Non-pigmented ciliary epithelial cell (primary cell): ENCODE data around the gene JUP.

Experiments
- DNase-seq: peaks from one replicate; pipeline ENCODE4 v3.0.0-alpha.2; 2010; ENCODE audit warnings: low read depth

JUP gene

DNA sequence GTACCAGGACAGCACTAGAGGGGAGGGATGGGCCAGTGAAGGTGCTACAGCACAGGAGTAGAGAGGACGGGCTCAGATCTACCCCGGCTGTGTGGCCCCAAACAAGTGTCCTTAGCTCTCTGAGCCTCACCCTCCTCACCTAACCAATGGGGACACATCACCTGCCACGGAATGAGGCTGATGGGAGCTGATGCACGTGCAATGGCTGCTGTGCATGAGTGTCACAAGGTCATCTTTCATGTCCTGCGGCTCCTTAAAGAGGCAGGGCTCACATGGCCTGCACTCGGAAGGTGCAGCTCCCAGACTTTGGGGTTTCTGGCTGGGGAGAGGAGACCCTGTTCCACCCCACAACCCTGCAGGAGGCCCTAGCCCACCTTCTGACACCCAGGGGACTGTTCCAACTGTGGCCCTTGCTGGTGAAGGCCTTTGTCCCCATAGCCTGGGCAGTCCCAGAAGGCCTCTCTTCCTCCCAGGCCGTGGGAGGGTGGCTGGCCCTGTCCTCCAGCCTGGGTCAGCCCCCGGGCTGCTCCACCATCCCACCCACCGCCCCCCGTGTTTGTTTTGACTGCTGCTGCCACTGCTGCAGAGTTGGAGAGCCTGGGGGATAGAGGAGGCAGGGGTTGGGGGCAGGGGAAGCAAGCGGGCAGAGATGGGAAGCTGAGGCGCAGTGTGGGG, 62.6 kb downstream of the JUP start:
- DNase-seq: no peak

DNA sequence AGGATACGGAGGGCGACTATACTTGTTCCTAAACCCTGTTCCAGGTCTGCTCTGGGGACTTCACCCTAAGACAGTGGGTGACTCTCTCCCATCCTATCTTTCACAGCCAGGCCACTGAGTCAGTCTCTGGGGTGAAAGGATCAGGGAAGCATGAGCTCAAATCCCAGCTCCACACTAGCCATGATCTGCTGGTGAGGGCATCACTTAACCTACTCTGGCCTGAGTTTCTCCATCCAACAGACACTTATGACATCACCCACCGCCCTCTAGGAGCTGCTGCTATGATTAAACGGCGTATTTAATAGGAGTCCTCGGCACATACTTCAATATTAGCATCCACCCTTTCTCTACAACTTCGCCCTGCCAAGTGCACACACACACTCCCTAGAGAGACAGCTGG, 64.3 kb downstream of the JUP start:
- no peak for DNase-seq

DNA sequence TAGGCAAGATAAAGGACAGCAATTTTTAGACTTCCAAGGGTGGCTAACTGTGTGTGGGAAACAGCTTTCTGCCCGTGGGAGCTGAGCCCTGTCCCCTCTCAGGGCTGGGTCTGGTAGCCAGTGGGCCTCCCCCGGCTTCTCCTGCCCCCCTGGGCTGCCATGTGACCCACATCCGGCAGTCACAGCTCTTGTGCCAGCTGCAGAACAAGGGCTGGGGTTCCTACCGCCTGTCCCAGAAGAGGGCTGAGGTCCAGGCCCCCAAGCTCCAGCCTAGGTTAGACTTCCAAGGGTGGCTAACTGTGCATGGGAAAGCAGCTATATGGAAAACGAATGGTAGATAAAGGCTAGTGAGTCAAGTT, 68.2 kb downstream of the JUP start:
- DNase-seq: no peak

DNA sequence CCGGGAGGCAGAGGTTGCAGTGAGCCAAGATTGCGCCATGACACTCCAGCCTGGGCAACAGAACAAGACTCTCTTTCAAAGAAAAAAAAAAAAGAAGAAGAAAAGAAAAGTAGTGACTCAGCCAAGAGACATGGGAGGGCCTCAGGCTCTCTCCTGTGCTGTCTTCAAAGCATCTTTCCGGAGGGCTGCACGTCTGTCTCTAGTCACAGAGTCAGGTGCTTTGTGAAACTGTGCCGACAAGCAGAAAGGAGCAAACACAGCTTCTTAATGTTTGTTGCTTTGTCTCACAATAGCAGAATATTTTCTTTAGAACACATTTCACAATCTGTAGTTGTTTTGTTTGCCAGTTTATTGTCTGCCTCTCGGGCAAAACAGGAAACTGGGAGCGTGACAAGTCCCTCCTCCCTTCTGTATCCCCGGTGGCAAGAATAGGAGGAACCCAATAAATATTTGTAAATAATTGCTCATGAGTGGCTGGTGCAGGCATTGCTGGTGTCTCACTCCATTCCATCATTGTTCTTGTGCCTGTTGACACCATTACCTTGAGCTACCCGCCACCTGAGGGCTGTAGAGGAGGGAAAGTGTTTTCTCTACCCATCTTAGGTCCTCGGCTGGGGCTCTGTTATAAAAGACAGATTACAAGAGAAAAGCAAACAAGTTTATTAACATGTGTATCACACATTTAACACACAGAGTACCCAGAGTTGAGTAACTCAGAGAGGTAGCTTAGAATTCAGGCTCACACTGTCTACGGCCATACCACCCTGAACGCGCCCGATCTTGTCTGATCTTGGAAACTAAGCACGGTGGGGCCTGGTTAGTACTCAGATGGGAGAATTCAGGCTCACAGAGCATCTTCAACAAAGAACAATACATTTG, 68.9 kb downstream of the JUP start:
- DNase-seq: no peak

DNA sequence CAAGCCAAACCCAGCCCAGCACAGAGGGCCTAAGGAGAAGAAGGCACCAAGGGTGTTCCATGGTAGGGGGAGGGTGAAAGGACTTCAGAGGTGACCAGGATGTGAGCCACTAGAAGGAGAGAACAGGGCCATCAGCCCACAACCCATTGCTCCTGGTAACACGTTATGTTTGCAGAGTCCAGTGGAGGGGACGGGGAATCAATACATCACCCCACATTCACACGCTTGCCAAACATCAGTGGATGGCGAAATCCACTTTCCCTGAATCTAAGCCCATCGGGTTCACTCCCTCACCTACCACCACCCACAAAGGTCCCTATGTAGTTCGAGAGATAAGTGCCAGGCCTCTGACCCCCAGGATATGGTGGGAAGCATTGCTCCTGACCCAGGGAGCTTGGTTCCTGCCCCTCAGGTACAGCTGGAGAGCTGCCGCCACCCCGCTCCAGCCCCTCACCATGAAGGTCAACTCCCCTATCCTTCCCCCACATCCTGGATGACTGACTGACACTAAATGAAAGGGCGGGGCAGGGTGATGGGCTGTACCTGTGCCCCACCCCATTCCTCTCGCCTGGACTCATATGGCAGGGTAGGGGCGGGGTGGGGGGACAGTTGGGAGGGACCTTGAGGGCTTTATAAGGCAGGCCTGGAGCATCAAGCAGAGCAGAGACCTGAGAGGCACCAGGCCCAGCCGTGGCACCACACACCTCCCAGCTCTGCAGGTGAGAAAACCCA, 74.7 kb downstream of the JUP start, which contains the start of gene GAST:
Gene GAST (plus strand): TSS at position 663 of the 732 bp plus-strand sequence. CDS start 3,106 bp downstream, outside the sequence.
- no peak for DNase-seq

DNA sequence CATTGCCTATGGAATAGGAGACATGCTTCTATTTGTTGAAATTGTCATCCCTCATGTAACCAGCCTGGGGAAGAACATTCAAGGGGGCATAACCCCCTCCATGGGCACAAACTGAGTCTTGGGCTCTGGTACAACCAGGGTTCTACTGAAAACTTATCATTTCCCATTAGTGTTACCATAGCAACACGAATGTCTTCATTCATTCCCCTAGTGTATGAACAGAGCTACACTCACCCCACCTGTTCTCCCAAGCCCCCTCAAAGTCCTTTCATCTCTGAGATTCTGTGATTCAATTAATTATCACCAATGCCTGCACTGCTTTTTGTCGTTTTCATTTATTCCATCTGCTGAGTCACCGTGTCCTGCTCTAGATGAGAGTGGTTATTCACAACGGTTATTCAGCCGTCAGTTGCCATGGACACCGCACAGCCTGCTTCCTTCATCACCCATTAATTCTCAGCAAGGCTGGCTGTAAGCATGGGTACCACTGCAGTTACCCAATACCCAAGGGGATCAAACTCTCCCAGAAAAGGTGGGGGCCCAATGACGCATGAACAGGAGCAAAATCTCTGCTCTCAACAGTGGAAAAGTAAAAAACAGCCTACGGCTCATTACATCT, 75.9 kb downstream of the JUP start:
- no peak for DNase-seq

DNA sequence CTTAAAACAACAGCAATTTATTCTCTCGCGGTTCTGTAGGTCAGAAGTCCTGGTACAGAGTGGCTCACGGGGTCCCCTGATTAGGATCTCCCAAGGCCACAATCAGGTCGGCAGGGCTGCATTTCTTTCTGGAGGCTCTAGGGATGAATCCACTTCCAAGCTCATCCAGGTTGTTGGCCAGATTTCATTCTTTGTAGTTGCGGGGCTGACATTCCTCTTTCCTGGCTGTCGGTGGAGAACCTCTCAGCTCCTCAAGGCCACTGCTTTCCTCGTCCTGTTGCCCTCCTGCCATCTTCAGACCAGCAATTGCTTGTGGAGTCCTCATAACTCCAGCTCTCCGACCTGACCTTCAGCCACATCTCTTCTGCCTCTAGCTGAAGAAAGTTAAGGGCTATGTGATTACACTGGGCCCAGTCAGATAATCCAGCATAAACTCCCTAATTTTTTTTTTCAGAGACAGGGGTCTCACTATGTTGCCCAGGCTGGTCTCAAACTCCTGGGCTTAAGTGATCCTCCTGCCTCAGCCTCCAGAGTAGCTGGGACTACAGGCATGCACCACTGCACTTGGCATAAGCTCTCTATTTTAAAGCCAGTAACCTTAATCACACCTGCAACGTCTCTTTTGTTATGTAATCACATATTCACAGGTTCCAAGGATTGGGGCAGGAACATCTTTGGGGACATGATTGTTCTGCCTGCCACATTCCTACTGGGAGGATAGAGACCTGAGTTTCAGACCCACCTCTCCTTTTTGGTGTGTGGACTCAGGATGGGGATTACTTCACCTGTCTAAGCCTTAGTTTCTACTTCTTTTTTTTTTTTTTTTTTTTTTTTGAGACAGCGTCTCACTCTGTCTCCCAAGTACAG, 78.5 kb downstream of the JUP start:
- DNase-seq: no peak

DNA sequence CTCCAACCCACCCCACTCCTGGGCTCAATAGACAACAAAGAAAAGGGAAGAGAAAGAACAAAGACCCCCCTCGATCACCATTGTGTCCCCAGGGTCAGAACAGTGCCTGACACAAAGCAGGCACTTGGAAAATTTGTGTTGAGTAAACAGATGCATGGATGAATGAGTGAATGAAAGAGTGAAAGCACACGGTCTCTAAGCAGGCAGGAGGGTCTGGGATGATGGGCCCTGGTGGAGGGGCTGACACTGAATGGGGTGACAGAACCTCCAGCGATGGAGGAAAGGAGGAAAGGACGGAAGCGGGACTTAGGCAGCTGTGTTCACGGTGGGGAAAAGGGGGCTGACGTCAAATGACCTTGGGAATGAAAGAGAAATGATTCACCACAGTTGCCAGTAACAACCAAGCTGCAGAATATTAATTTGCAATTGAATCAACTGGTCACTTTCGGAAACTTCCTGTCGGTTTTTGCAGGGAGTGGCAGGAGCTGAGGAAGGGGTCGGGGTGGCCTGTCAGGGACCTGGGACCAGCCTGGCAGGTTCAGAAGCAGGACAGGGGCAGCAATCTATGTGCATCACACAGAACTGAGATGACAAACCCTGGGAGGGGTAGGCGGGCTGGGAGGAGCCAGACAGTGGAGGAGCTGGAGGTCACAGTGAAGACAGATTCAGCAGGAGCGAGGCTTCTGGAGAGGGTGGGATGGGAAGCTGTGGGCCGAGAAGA, 81.1 kb downstream of the JUP start:
- DNase-seq: no peak
